Muscle layer of colon (tissue), 2 donors: ENCODE measurements around the gene ASB2.
A peak's percentile ranks its signal among the peaks of the same experiment; 100 is the strongest.

Experiments
- H3K27ac ChIP-seq: one replicate; pipeline ENCODE4 v1.7.0; 2013; ENCODE audit warnings: low read depth, mild to moderate bottlenecking, low read length, moderate library complexity
- H3K27me3 ChIP-seq, 2 donors: one replicate each; pipeline ENCODE4 v1.7.0; 2013; ENCODE audit warnings: low read length in 2 of 2, mild to moderate bottlenecking in 2 of 2; ENCODE audit not compliant: insufficient read depth in 2 of 2, control insufficient read depth in 1 of 2
- H3K36me3 ChIP-seq: one replicate; pipeline ENCODE4 v1.7.0; 2013; ENCODE audit warnings: mild to moderate bottlenecking, low read length; ENCODE audit not compliant: insufficient read depth
- H3K4me1 ChIP-seq: one replicate; pipeline ENCODE4 v1.7.0; 2013; ENCODE audit warnings: mild to moderate bottlenecking, low read length; ENCODE audit not compliant: insufficient read depth
- H3K4me3 ChIP-seq, 2 donors: one replicate each; pipeline ENCODE4 v1.7.0; 2013; ENCODE audit warnings: low read length in 2 of 2, low read depth in 1 of 2, mild to moderate bottlenecking in 1 of 2, moderate library complexity in 1 of 2
- H3K9ac ChIP-seq: one replicate; pipeline ENCODE4 v1.7.0; 2013; ENCODE audit warnings: low read length
- H3K9me3 ChIP-seq: one replicate; pipeline ENCODE4 v1.7.0; 2013; ENCODE audit warnings: mild to moderate bottlenecking, low read length
- donor health status: abdominal sarcoma.
- donor health status: Adenocarcinoma of cecum.

The ASB2 gene

GRCh38 chr14:93941293-93941910 is 35.0 kb downstream of the ASB2 start:
- Histone ChIP-seq H3K4me1 (peaks cover 22% of the 10 kb centered on the region), H3K36me3 (peaks cover 82% of the 10 kb centered on the region), H3K4me3 (no peak overlapping the region), H3K9ac (no peak overlapping the region), H3K27ac (peak overlapping the region; percentile 18), H3K27me3 (no peaks in the 10 kb centered on the region), H3K9me3 (no peaks in the 10 kb centered on the region)

GRCh38 chr14:93940437-93940836 is 35.9 kb downstream of the ASB2 start:
- no peaks in the 10 kb centered on the region for H3K27me3 ChIP-seq
- H3K27ac ChIP-seq, result peak overlapping the region; percentile 18
- H3K9me3 ChIP-seq, result no peaks in the 10 kb centered on the region
- H3K36me3 ChIP-seq, result peaks cover 82% of the 10 kb centered on the region
- peaks cover 22% of the 10 kb centered on the region for H3K4me1 ChIP-seq
- no peak overlapping the region for H3K4me3 ChIP-seq
- H3K9ac ChIP-seq, result peak overlapping the region; percentile 20

- Histone ChIP-seq H3K27me3 (no peaks in the 10 kb centered on the region), H3K9ac (no peak overlapping the region), H3K4me3 (peak overlapping the region in 1 of 2 donors; percentile 18), H3K4me1 (peaks cover 22% of the 10 kb centered on the region), H3K9me3 (no peaks in the 10 kb centered on the region), H3K36me3 (peaks cover 82% of the 10 kb centered on the region), H3K27ac (peak overlapping the region; percentile 18)
Measured at GRCh38 chr14:93939304-93940229, 36.8 kb downstream of the ASB2 start.

GRCh38 chr14:93938751-93939303 is 37.5 kb downstream of the ASB2 start:
- peaks cover 83% of the 10 kb centered on the region for H3K36me3 ChIP-seq
- no peak overlapping the region for H3K27ac ChIP-seq
- H3K9me3 ChIP-seq, result no peaks in the 10 kb centered on the region
- H3K27me3 ChIP-seq, result no peaks in the 10 kb centered on the region
- peaks cover 22% of the 10 kb centered on the region for H3K4me1 ChIP-seq
- H3K4me3 ChIP-seq, result peak overlapping the region in 1 of 2 donors; percentile 18
- no peak overlapping the region for H3K9ac ChIP-seq

- Histone ChIP-seq H3K36me3 (peaks cover 83% of the 10 kb centered on the region), H3K27me3 (no peaks in the 10 kb centered on the region), H3K9ac (no peak overlapping the region)
Measured at GRCh38 chr14:93937519-93937918, 38.9 kb downstream of the ASB2 start.

GRCh38 chr14:93936926-93937325 is 39.4 kb downstream of the ASB2 start:
- H3K27me3 ChIP-seq, result no peaks in the 10 kb centered on the region
- no peak overlapping the region for H3K27ac ChIP-seq
- no peaks in the 10 kb centered on the region for H3K9me3 ChIP-seq
- no peak overlapping the region for H3K4me3 ChIP-seq
- H3K4me1 ChIP-seq, result peaks cover 15% of the 10 kb centered on the region
- H3K9ac ChIP-seq, result no peak overlapping the region
- H3K36me3 ChIP-seq, result peaks cover 83% of the 10 kb centered on the region

More at GRCh38 chr14:93937519-93937918, 38.9 kb downstream of the ASB2 start:
- H3K4me3 ChIP-seq, result no peak overlapping the region
- peaks cover 21% of the 10 kb centered on the region for H3K4me1 ChIP-seq
- H3K27ac ChIP-seq, result no peak overlapping the region
- no peaks in the 10 kb centered on the region for H3K9me3 ChIP-seq

- H3K4me1 ChIP-seq, result peaks cover 14% of the 10 kb centered on the region
- no peak overlapping the region for H3K4me3 ChIP-seq
- no peaks in the 10 kb centered on the region for H3K27me3 ChIP-seq
- H3K9ac ChIP-seq, result no peak overlapping the region
- H3K36me3 ChIP-seq, result peaks cover 82% of the 10 kb centered on the region
- H3K9me3 ChIP-seq, result no peaks in the 10 kb centered on the region
- peak overlapping the region; percentile 37 for H3K27ac ChIP-seq
Measured at GRCh38 chr14:93936245-93936644, 40.1 kb downstream of the ASB2 start.

- Histone ChIP-seq H3K9ac (no peak overlapping the region), H3K27ac (no peak overlapping the region), H3K27me3 (no peaks in the 10 kb centered on the region), H3K4me1 (peaks cover 6% of the 10 kb centered on the region), H3K4me3 (no peak overlapping the region), H3K9me3 (no peaks in the 10 kb centered on the region), H3K36me3 (peaks cover 82% of the 10 kb centered on the region)
Measured at GRCh38 chr14:93935213-93935612, 41.2 kb downstream of the ASB2 start.

GRCh38 chr14:93932642-93933041 is 43.7 kb downstream of the ASB2 start:
- Histone ChIP-seq H3K9me3 (no peaks in the 10 kb centered on the region), H3K9ac (no peak overlapping the region), H3K4me1 (no peaks in the 10 kb centered on the region), H3K36me3 (peaks cover 70% of the 10 kb centered on the region), H3K4me3 (no peak overlapping the region), H3K27me3 (no peaks in the 10 kb centered on the region), H3K27ac (no peak overlapping the region)

GRCh38 chr14:93930989-93931307 is 45.4 kb downstream of the ASB2 start:
- no peaks in the 10 kb centered on the region for H3K27me3 ChIP-seq
- H3K4me1 ChIP-seq, result no peaks in the 10 kb centered on the region
- no peak overlapping the region for H3K9ac ChIP-seq
- H3K4me3 ChIP-seq, result no peak overlapping the region
- H3K36me3 ChIP-seq, result peaks cover 53% of the 10 kb centered on the region
- no peaks in the 10 kb centered on the region for H3K9me3 ChIP-seq
- no peak overlapping the region for H3K27ac ChIP-seq

GRCh38 chr14:93930296-93930988 is 45.9 kb downstream of the ASB2 start:
- no peaks in the 10 kb centered on the region for H3K4me1 ChIP-seq

More at GRCh38 chr14:93930296-93930988, 45.9 kb downstream of the ASB2 start:
- peaks cover 48% of the 10 kb centered on the region for H3K36me3 ChIP-seq
- H3K27ac ChIP-seq, result no peak overlapping the region
- H3K9me3 ChIP-seq, result no peaks in the 10 kb centered on the region
- no peaks in the 10 kb centered on the region for H3K27me3 ChIP-seq
- no peak overlapping the region for H3K9ac ChIP-seq
- no peak overlapping the region for H3K4me3 ChIP-seq
